Activated CD8-positive, alpha-beta memory T cell treated with anti-CD3 and anti-CD28 coated beads, Interleukin-2, amount 50 U/mL, for 48 hours (primary cell): ENCODE results near the gene CSTA.

Experiments
- DNase-seq: peaks from one replicate; pipeline ENCODE4 v3.0.0-alpha.2; 2020

CSTA gene

GRCh38 chr3:122324871-122325323 lies at the start of gene CSTA:
Gene CSTA, plus strand, starts transcription at chr3:122325248. Its CDS starts 45 bp downstream, at chr3:122325293.
- no peak for DNase-seq

- no peak for DNase-seq
Observed at GRCh38 chr3:122281891-122282290, 43.2 kb upstream of the CSTA start.

- DNase-seq = no peak
Observed at GRCh38 chr3:122283796-122284445, 41.1 kb upstream of the CSTA start.

GRCh38 chr3:122284486-122284885 lies 40.6 kb upstream of the CSTA start:
- no peak for DNase-seq

- DNase-seq = no peak
Observed at GRCh38 chr3:122294359-122294758, 30.7 kb upstream of the CSTA start.

- DNase-seq = no peak
Observed at GRCh38 chr3:122295266-122296062, 29.6 kb upstream of the CSTA start.

GRCh38 chr3:122298239-122298638 lies 26.8 kb upstream of the CSTA start:
- no peak for DNase-seq

- no peak for DNase-seq
Observed at GRCh38 chr3:122299215-122299614, 25.8 kb upstream of the CSTA start.

- no peak for DNase-seq
Observed at GRCh38 chr3:122299872-122300460, 25.1 kb upstream of the CSTA start.

- no peak for DNase-seq
Observed at GRCh38 chr3:122301063-122301462, 24.0 kb upstream of the CSTA start.

GRCh38 chr3:122305818-122306621 lies 19.0 kb upstream of the CSTA start:
- DNase-seq = no peak

- no peak for DNase-seq
Observed at GRCh38 chr3:122306622-122306953, 18.5 kb upstream of the CSTA start.

- DNase-seq = no peak
Observed at GRCh38 chr3:122307094-122307687, 17.9 kb upstream of the CSTA start.

- DNase-seq = no peak
Observed at GRCh38 chr3:122307976-122308375, 17.1 kb upstream of the CSTA start.

- no peak for DNase-seq
Observed at GRCh38 chr3:122310361-122310760, 14.7 kb upstream of the CSTA start.

GRCh38 chr3:122312826-122313225 lies 12.2 kb upstream of the CSTA start:
- no peak for DNase-seq

- DNase-seq = no peak
Observed at GRCh38 chr3:122313281-122313680, 11.8 kb upstream of the CSTA start.

GRCh38 chr3:122314228-122314876 lies 10.7 kb upstream of the CSTA start:
- DNase-seq = no peak

- no peak for DNase-seq
Observed at GRCh38 chr3:122315619-122316018, 9.4 kb upstream of the CSTA start.

GRCh38 chr3:122316368-122316767 lies 8.7 kb upstream of the CSTA start:
- no peak for DNase-seq

GRCh38 chr3:122318620-122319019 lies 6.4 kb upstream of the CSTA start:
- DNase-seq = no peak
